ENCODE data around the gene GABARAPL2.

The GABARAPL2 gene

DNA sequence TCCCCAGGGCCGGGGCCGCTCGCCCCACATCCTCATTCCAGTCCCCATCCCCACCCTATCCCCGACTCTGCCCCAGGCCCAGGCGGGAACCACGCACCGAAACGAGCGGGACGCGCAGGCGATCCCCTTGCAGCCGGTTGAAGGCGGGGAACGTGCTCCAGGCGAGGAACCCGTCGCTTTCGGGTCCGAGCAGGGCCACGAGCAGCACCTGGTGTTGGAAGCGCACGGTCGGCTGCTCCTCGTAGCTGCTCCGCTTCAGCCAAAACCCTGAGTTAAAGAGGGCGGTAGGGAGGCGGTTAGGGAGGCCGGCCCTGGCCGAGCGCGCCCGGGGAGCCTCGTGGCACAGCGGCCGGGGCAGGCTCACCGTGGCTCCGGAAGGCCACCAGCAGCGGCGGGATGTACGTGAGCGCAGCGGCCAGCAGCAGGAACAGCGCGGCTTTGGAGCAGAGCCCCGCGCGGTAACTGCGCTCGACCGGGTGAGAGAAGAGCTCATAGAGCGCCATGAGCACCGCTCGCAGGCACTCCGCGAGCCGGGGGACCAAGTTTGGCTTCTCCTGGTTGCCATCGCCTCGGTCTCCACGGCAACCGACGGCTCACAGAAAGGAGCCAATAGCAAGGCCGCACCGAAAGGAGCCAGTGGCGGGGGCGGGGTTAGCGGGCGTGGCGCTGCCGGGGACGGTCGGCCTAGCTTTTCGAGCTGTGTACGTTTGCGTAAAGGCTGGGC, 10.3 kb upstream of the GABARAPL2 start, which contains the start of gene TMEM231:
TSS of gene TMEM231 (minus strand) at position 546 of the 724 bp plus-strand sequence. CDS start at position 503, 43 bp downstream.
- TF ChIP-seq, protein P1, sequence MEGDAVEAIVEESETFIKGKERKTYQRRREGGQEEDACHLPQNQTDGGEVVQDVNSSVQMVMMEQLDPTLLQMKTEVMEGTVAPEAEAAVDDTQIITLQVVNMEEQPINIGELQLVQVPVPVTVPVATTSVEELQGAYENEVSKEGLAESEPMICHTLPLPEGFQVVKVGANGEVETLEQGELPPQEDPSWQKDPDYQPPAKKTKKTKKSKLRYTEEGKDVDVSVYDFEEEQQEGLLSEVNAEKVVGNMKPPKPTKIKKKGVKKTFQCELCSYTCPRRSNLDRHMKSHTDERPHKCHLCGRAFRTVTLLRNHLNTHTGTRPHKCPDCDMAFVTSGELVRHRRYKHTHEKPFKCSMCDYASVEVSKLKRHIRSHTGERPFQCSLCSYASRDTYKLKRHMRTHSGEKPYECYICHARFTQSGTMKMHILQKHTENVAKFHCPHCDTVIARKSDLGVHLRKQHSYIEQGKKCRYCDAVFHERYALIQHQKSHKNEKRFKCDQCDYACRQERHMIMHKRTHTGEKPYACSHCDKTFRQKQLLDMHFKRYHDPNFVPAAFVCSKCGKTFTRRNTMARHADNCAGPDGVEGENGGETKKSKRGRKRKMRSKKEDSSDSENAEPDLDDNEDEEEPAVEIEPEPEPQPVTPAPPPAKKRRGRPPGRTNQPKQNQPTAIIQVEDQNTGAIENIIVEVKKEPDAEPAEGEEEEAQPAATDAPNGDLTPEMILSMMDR (conservative IDR thresholded peaks at IDR 0.05; ENCODE audit: low read length), result no peak
- peak within 1 kb of the TSS; percentile 80 for H3K4me3 ChIP-seq (ENCODE audit: low read length)
- peak; percentile 91 for DNase-seq (ENCODE audit: low read depth)

DNA sequence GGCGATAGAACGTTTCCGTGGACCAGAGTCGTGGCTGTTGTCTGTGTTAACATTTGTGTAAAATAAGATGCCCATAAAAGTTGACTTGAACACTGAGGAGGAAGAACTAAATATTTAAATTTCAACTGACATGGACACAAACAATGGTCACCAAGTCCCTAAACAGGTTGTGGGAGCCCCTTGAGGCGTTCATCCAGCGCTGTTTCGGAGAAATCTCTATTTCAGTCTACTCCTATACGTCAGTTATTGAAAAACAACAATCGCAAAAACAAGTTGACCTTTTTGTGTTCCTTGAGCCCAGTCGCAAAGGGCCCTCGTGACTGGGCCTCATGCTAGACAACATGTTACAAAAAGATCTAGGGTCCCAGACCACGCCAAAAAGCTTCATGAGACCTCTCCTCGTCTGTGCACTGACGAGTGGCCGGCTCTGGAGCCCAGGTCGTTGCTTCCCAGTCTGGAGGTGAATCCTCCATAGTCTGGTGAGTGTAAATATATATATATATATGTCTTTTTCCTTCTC, 9.7 kb upstream of the GABARAPL2 start:
- TF ChIP-seq, protein P1 (conservative IDR thresholded peaks at IDR 0.05; ENCODE audit: low read length), result no peak
- DNase-seq (ENCODE audit: low read depth), result no peak
- peak overlapping the region; percentile 80 for H3K4me3 ChIP-seq (ENCODE audit: low read length)

- no peak for DNase-seq (ENCODE audit: low read depth)
- TF ChIP-seq, protein P1 (conservative IDR thresholded peaks at IDR 0.05; ENCODE audit: low read length), result no peak
These were observed 7.3 kb upstream of the GABARAPL2 start for GRCh38 chr16:75558846-75559401.

GRCh38 chr16:75559564-75560372, 6.4 kb upstream of the GABARAPL2 start:
- H3K4me3 ChIP-seq (ENCODE audit: low read length), result no peak overlapping the region
- TF ChIP-seq, protein P1 (conservative IDR thresholded peaks at IDR 0.05; ENCODE audit: low read length), result no peak
- DNase-seq (ENCODE audit: low read depth), result peak; percentile 42

More at GRCh38 chr16:75558846-75559401, 7.3 kb upstream of the GABARAPL2 start:
- no peak overlapping the region for H3K4me3 ChIP-seq (ENCODE audit: low read length)

GRCh38 chr16:75565640-75566039, 539 bp upstream of the GABARAPL2 start:
- peak overlapping the region; percentile 91 for H3K4me3 ChIP-seq (ENCODE audit: low read length)
- TF ChIP-seq, protein P1 (conservative IDR thresholded peaks at IDR 0.05; ENCODE audit: low read length), result no peak
- no peak for DNase-seq (ENCODE audit: low read depth)

DNA sequence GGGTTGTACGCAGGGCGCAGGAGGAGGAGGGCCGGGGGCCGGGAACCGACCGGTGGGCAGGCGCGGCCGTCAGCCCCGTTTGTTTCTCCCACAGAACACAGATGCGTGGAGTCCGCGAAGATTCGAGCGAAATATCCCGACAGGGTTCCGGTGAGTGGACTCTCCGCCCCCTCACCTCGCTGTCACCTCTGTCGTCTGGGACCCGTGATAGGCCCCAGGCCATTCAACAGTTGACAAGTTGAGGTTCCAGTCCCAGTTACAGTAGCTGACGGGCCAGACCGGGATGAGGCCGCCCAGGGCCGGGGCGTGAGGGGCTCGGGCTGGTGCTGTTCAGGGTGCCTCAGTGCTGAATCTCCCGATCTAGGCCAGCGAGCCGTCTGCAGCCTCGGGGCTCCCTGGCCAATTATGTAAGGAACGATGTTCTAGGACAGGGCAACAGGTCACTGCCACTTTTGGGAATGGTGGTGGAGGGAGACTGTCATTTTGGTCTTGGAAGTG, 628 bp downstream of the GABARAPL2 start:
- TF ChIP-seq, protein P1 (conservative IDR thresholded peaks at IDR 0.05; ENCODE audit: low read length), result no peak
- DNase-seq (ENCODE audit: low read depth), result no peak
- H3K4me3 ChIP-seq (ENCODE audit: low read length), result peak overlapping the region; percentile 91

All from AG10803 (cell line).